ENCODE data around the gene CIAPIN1. TPM values are rescaled to one million over a fixed set of nuclear protein-coding genes. Genes with fewer than 3 reads are reported as not detected.
A peak's percentile ranks its signal among the peaks of the same experiment; 100 is the strongest.

Gene CIAPIN1
- total and polyA plus RNA-seq, 2 of the 8 experiments (the other 6 are each of a cell fraction or from before 2014, with no cell fraction given), result 76.8 to 83.6 TPM

- WGBS, 2 experiments (ENCODE audit: extremely low coverage in 1 of 2, insufficient coverage in 1 of 2, insufficient read length in 1 of 2, insufficient replicate concordance in 2 of 2, low coverage in 1 of 2, low lambda C conversion rate in 2 of 2, missing lambda C conversion rate in 1 of 2), result 81 to 100% methylated on average over 1 to 7 of the region's 7 CpGs
- Histone ChIP-seq H4K8ac (ENCODE audit: extremely low read depth, insufficient read depth, low read length) (no peak overlapping the region), H3K4me3 (ENCODE audit: extremely low read depth in 1 of 4, insufficient read depth in 2 of 4, low read depth in 3 of 4, low read length in 4 of 4) (no peak overlapping the region), H4K5ac (ENCODE audit: insufficient read length, low read depth, low read length) (no peak overlapping the region), H3K4me1 (replicated peaks in 1 of 4; ENCODE audit: control insufficient read depth in 3 of 4, insufficient read depth in 4 of 4, low read length in 3 of 4) (peaks cover 0 to 2% (median 1%) of the 10 kb centered on the region in 4 experiments; a peak in 1 of 7 replicates), H2BK15ac (ENCODE audit: low read length) (no peak overlapping the region), H2AFZ (ENCODE audit: low read length) (no peak overlapping the region), H3K4ac (replicated peaks; ENCODE audit: insufficient read length, low read depth, low read length) (no peak overlapping the region), H3K79me1 (ENCODE audit: low read depth, low read length) (no peaks in the 10 kb centered on the region), H2AK5ac (ENCODE audit: low read depth, low read length) (no peak overlapping the region), H3K79me2 (ENCODE audit: control insufficient read depth in 1 of 2, insufficient read depth in 2 of 2, low read length in 2 of 2) (no peaks in the 10 kb centered on the region), H3K23ac (ENCODE audit: insufficient read length) (no peak overlapping the region), H3K18ac (ENCODE audit: extremely low read depth, low read length) (no peak overlapping the region), H3K9ac (replicated peaks in 1 of 4; ENCODE audit: extremely low read depth in 1 of 4, low read depth in 3 of 4, low read length in 3 of 4) (no peak overlapping the region), H2BK120ac (replicated peaks; ENCODE audit: low read depth, low read length) (no peak overlapping the region), H2BK5ac (ENCODE audit: low read depth, low read length) (no peak overlapping the region), H3K9me3 (ENCODE audit: insufficient read depth in 2 of 2, low read depth in 1 of 2, low read length in 1 of 2) (no peaks in the 10 kb centered on the region), H2BK12ac (ENCODE audit: low read depth, low read length) (no peak overlapping the region), H3K56ac (replicated peaks; ENCODE audit: insufficient read length, low read depth, low read length) (peak overlapping the region; percentile 90), H4K91ac (replicated peaks; ENCODE audit: insufficient read length, low read length) (no peak overlapping the region), H3K27me3 (replicated peaks in 1 of 4; ENCODE audit: control insufficient read depth in 3 of 4, extremely low read depth in 1 of 4, insufficient read depth in 3 of 4, low read length in 3 of 4) (no peaks in the 10 kb centered on the region; a peak in 1 of 7 replicates), H3K36me3 (ENCODE audit: control insufficient read depth in 2 of 4, insufficient read depth in 4 of 4, low read length in 3 of 4) (no peaks in the 10 kb centered on the region), H3K23me2 (ENCODE audit: low read depth, low read length) (peaks cover 6% of the 10 kb centered on the region), H4K20me1 (replicated peaks in 1 of 2; ENCODE audit: control insufficient read depth in 1 of 2, insufficient read depth in 2 of 2, low read length in 2 of 2) (peaks cover 0 to 8% of the 10 kb centered on the region in 2 experiments), H3K27ac (ENCODE audit: low read depth, low read length) (no peak overlapping the region), H3K14ac (ENCODE audit: insufficient read length) (no peak overlapping the region), H2BK20ac (ENCODE audit: low read length) (no peak overlapping the region), H3K4me2 (ENCODE audit: insufficient read depth in 1 of 2, low read depth in 2 of 2, low read length in 2 of 2) (no peak overlapping the region)
- no peak for DNase-seq (ENCODE audit: low read depth in 1 of 2, low spot score in 2 of 2)
- no peak for FAIRE-seq
- CTCF ChIA-PET (ENCODE audit: partially characterized antibody), result interaction anchor here (0.8 to 1.1 kb wide), 3 partner anchors 15 to 304 kb away, joined by 3 read pairs; no protein-coding TSS in a partner anchor
- POLR2A ChIA-PET (ENCODE audit: partially characterized antibody), result no interaction called here
- TF ChIP-seq BACH1 (IDR thresholded peaks at IDR 0.05; ENCODE audit: low read length) (no peak), KDM4A (IDR thresholded peaks at IDR 0.05; ENCODE audit: low read depth, low read length, severe bottlenecking) (no peak), EGR1 (IDR thresholded peaks at IDR 0.05; ENCODE audit: borderline replicate concordance, low read depth, low read length) (no peak), JUND (IDR thresholded peaks at IDR 0.05; ENCODE audit: low read length) (no peak), ATF2 (IDR thresholded peaks at IDR 0.05; ENCODE audit: low read length) (no peak), SIN3A (conservative IDR thresholded peaks at IDR 0.05 in 1 of 2, IDR thresholded peaks at IDR 0.05 in 1 of 2; ENCODE audit: low read depth in 1 of 2, low read length in 2 of 2) (no peak), TAF1 (IDR thresholded peaks at IDR 0.05; ENCODE audit: low read depth, low read length) (no peak), CTBP2 (IDR thresholded peaks at IDR 0.05; ENCODE audit: borderline replicate concordance, insufficient read depth, insufficient read length, low read length) (no peak), RXRA (IDR thresholded peaks at IDR 0.05; ENCODE audit: insufficient read depth, low read depth, low read length) (no peak), EP300 (IDR thresholded peaks at IDR 0.05; ENCODE audit: borderline replicate concordance in 1 of 2, low read depth in 2 of 2, low read length in 2 of 2) (no peak)
These were observed 58.7 kb downstream of the CIAPIN1 start for GRCh38 chr16:57388359-57389086.

Measured in H1 (cell line).